Effector CD8-positive, alpha-beta T cell (primary cell): ENCODE measurements around the gene ORC1.

Experiments used
- DNase-seq: peaks from one replicate; lab custom pipeline; 2025; lab: John Stamatoyannopoulos, UW

ORC1 gene

DNA sequence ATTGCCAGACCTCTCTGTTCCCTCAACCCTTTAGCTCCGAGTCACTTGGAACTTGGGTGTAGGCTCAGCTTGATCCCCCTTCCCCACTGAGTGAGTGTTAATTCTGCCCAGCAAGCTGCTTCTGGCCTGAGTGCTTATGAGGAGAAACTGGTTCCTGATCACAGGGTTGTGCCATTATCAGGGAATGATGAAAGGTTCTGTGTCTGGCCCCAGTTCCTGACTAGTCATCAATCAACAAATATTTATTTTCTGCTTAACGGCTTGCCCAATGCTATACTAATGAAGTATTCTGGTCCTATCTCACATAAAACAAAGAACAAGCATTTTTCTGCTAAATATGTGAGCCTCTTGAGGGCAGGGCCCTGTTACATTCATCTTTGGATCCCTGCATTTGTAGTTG is 59.0 kb downstream of the ORC1 start:
- DNase-seq, result no peak

DNA sequence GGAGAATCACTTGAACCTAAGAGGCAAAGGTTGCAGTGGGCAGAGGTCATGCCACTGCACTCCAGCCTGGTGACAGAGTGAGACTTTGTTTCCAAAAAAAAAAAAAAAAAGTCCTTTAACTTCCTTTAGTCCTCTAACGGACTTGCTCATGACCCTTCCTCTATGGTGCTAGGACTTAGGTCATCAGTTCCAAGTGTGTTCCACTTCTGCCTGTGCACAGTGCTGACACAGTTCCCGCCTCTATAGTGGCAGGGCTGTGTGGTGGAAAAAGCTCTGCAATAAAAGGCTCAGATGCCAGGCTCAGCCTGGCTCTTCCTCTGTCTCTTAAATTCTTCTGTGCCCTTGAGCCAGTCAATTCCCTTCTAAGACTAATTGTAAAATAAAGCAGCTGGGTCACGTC is 60.2 kb downstream of the ORC1 start:
- no peak for DNase-seq

DNA sequence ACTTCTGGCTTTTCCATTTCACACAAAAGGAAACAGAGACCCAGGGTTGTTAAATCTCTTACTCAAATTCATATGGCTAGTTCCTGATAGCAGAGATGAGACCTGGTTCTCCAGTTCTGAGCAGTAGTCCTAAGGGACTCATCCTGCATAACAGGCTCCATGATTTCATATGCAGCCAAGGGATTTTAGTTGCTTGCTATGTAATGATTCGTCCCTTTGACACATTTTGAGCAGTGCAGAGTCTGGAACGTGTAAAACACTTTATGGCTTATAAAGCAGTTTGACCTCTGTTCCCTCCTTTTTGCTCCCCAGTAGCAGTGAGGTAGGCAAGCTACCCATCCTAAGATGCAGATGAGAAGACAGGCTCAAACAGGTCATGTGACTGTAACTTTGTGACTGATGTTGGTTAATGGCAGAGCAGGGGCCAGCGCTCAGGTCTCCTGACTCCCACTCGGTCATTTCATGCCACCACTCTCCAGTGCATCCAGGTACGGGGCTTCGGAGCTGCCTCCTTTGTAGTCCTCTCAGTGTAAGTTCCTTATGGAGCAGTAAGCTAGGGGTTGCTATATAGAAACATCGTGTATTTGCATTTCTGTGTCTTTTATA is 62.5 kb downstream of the ORC1 start:
- DNase-seq, result no peak

DNA sequence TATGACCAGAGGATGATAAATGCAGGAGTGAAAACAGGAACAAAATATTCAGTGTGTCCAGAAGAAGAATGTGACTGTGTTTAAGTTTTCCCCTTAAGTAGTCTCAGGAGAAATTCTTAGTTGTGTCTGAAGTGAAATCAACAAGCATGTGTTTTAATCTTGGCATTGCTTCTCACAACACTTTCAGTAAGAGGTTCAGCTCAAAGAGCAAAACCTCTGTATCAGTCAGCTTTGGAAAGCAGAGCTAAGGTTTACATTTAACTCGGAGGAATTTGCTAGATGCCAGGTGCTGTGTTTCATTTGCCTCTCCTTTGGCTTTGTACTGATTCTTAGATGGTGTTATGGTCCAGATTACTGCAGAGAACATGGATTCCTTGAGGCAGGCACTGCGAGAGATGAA is 66.8 kb downstream of the ORC1 start:
- DNase-seq, result no peak

DNA sequence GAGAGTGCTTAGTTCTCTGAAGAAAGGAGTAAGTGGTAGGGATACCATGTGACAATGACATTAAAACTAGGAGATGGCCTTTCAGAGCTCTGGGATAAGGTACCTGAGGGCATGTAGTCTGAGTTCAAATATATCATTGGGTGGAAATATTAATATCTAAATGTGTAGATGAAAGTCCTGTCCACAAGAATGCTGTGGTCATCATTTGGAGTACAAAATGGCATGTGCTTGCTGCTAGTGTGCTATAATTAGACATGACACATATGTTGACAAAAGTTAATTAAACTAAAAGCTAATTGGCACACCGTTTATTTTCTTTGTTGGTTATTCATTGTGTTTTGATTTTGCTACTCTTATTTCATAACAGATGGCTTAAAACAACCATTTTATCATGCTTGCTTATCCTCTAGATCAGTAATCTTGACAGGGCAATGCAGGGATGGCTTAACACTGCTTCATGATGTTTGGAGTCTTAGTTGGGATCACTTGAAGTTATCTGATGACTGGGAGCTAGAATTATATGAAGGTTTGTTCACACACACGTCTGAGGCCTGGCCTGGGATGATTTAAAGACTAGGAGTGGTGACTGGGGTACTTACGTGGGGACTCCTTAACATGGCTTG is 69.2 kb downstream of the ORC1 start:
- no peak for DNase-seq

DNA sequence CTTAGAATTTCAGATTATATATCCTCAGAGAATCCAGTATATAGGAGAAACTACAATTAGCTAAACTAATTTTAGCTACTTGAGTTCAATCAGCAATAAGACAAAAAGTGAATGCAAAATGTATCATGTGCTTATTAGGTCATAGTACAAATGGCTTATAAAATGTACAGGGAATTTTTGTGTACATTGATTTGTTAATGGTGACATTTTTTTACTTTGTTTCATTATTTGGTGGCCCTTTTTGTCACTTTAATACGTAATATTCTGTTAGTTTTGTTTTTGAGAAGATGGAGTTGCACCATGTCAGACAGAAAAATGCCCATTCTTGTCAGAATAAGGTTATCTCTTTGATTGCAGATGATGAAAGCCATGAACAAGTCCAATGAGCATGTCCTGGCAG is 71.8 kb downstream of the ORC1 start:
- DNase-seq, result no peak

DNA sequence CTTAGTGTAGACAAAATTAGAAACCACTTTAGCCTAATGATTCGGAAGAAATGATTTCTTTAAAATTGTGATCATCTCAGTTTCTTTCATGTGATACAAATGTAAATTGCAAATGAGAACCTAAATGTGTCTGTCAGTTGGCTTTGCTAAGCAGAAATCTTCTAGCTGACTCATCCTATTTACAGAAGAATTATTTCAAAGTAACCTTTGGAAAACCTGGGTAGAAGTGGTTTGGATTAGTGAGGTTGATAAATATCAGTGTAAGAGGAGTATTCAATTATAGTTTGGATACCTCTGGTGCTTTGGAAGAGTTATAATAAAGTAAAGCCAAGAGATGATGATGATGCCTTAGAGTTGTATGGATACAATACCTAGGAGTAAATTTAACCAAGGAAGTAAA is 75.6 kb downstream of the ORC1 start:
- no peak for DNase-seq

DNA sequence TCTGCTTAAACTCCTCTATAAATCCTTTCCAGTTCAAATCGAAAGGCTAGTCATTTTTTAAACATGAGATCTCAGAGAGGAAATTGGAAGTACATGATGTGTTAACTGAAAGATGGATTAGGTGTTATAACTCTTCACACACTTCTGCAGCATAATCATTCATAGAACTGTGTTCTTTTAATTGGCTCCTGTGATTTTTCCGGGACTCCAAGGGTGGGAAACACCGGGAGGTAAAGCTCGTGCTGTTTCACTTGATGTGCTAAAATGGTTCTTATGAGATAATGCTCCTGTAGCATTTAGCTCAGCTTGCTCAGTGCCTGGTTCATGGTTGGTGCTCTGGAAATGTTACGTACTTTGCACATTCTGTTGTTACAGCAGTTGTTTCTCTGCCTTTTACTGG is 78.4 kb downstream of the ORC1 start:
- DNase-seq, result no peak

DNA sequence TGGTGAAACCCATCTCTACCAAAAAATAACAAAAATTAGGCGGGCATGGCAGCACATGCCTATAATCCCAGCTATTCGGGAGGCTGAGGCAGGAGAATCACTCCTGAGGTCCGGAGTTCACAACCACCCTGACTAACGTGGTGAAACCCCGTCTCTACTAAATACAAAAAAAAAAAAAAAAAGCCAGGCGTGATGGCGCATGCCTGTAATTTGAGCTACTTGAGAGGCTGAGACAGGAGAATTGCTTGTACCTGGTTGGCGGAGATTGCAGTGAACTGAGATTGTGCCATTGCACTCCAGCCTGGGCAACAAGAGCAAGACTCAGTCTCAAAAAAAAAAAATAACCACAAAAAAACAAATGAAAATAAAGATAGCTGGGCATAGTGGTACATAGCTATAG is 80.5 kb downstream of the ORC1 start:
- DNase-seq, result no peak
